Raji (cell line): ENCODE data around the gene TPH2.

Source experiments
- POLR2A ChIP-seq: IDR thresholded peaks from 2 replicates; pipeline ENCODE4 v1.6.1; 2011; ENCODE audit warnings: low read depth, low read length, control low read depth; ENCODE audit not compliant: insufficient read depth

TPH2 gene

GRCh38 chr12:72006766-72007165 is 68.1 kb downstream of the TPH2 start:
- TF ChIP-seq POLR2A = no peak

GRCh38 chr12:72010356-72010755 is 71.7 kb downstream of the TPH2 start:
- TF ChIP-seq POLR2A = no peak

- no peak for TF ChIP-seq POLR2A
These were observed 72.7 kb downstream of the TPH2 start for GRCh38 chr12:72011374-72011773.

GRCh38 chr12:72012874-72013273 is 74.2 kb downstream of the TPH2 start:
- no peak for TF ChIP-seq POLR2A

GRCh38 chr12:72015895-72016294 is 77.2 kb downstream of the TPH2 start:
- TF ChIP-seq POLR2A = no peak

GRCh38 chr12:72017054-72017651 is 78.5 kb downstream of the TPH2 start:
- TF ChIP-seq POLR2A = no peak

GRCh38 chr12:72018036-72018435 is 79.4 kb downstream of the TPH2 start:
- TF ChIP-seq POLR2A = no peak

GRCh38 chr12:72024613-72025012 is 86.0 kb downstream of the TPH2 start:
- no peak for TF ChIP-seq POLR2A

- no peak for TF ChIP-seq POLR2A
These were observed 86.9 kb downstream of the TPH2 start for GRCh38 chr12:72025524-72025923.

GRCh38 chr12:72028966-72029365 is 90.3 kb downstream of the TPH2 start:
- no peak for TF ChIP-seq POLR2A

GRCh38 chr12:72030277-72030676 is 91.6 kb downstream of the TPH2 start:
- no peak for TF ChIP-seq POLR2A

GRCh38 chr12:72031066-72031465 is 92.4 kb downstream of the TPH2 start:
- TF ChIP-seq POLR2A = no peak

GRCh38 chr12:72033991-72034390 is 95.3 kb downstream of the TPH2 start:
- no peak for TF ChIP-seq POLR2A

GRCh38 chr12:72035625-72036024 is 97.0 kb downstream of the TPH2 start:
- TF ChIP-seq POLR2A = no peak

- TF ChIP-seq POLR2A = no peak
These were observed 97.7 kb downstream of the TPH2 start for GRCh38 chr12:72036393-72036792.

GRCh38 chr12:72037006-72037795 is 98.6 kb downstream of the TPH2 start:
- TF ChIP-seq POLR2A = no peak

GRCh38 chr12:72041811-72042210 is 103.2 kb downstream of the TPH2 start:
- no peak for TF ChIP-seq POLR2A

GRCh38 chr12:72053604-72054003 is 115.0 kb downstream of the TPH2 start:
- TF ChIP-seq POLR2A = no peak

GRCh38 chr12:72054511-72054910 is 115.9 kb downstream of the TPH2 start:
- no peak for TF ChIP-seq POLR2A
